HepG2 (cell line): ENCODE results near the gene MRPL58. TPM values are rescaled to one million over a fixed set of nuclear protein-coding genes. Genes with fewer than 3 reads are reported as not detected.

ENCODE experiments used
- KDM3A ChIP-seq: IDR thresholded peaks from 2 replicates; pipeline ENCODE4 v1.6.1; 2018; ENCODE audit warnings: low read depth, missing compliant biosample characterization
- MEIS1 ChIP-seq: sonication (generic); formaldehyde crosslinking; IDR thresholded peaks from 2 replicates; pipeline ENCODE4 v1.9.0; 2021; ENCODE audit warnings: mild to moderate bottlenecking, missing genetic modification reagents, moderate library complexity, borderline replicate concordance
- NBN ChIP-seq: fragments of 450-650 bp; conservative IDR thresholded peaks from 2 replicates; pipeline ENCODE4 v1.6.1; 2017
- NFATC3 ChIP-seq: sonication (generic); formaldehyde crosslinking; IDR thresholded peaks from 2 replicates; pipeline ENCODE4 v1.5.1; 2020; ENCODE audit warnings: mild to moderate bottlenecking, missing genetic modification reagents
- PAWR ChIP-seq: sonication (generic); formaldehyde crosslinking; IDR thresholded peaks from 2 replicates; pipeline ENCODE4 v1.4.0; 2020; ENCODE audit warnings: missing genetic modification reagents, mild to moderate bottlenecking, borderline replicate concordance
- RELA ChIP-seq: sonication (generic); formaldehyde crosslinking; IDR thresholded peaks from 2 replicates; pipeline ENCODE4 v1.4.0; 2020; ENCODE audit warnings: missing genetic modification reagents
- TEAD3 ChIP-seq: optimal IDR thresholded peaks from 2 replicates; pipeline ENCODE3; 2016; ENCODE audit warnings: borderline replicate concordance
- THAP7 ChIP-seq: sonication (generic); formaldehyde crosslinking; IDR thresholded peaks from 2 replicates; pipeline ENCODE4 v1.8.1; 2023; ENCODE audit warnings: mild to moderate bottlenecking, missing genetic modification reagents
- ZBED4 ChIP-seq: sonication (generic); formaldehyde crosslinking; IDR thresholded peaks from 2 replicates; pipeline ENCODE4 v1.4.0; 2020; ENCODE audit warnings: missing genetic modification reagents, borderline replicate concordance
- ZBTB42 ChIP-seq: sonication (generic); formaldehyde crosslinking; IDR thresholded peaks from 2 replicates; pipeline ENCODE4 v1.5.0; 2020; ENCODE audit warnings: mild to moderate bottlenecking, missing genetic modification reagents
- ZFP62 ChIP-seq: sonication (generic); formaldehyde crosslinking; IDR thresholded peaks from 2 replicates; pipeline ENCODE4 v1.4.0; 2020; ENCODE audit warnings: missing genetic modification reagents
- ZNF512 ChIP-seq: sonication (generic); formaldehyde crosslinking; IDR thresholded peaks from 2 replicates; pipeline ENCODE4 v1.4.0; 2020; ENCODE audit warnings: mild to moderate bottlenecking, missing genetic modification reagents
- ZNF547 ChIP-seq: sonication (generic); formaldehyde crosslinking; IDR thresholded peaks from 2 replicates; pipeline ENCODE4 v1.5.1; 2020; ENCODE audit warnings: mild to moderate bottlenecking, missing genetic modification reagents
- ZNF766 ChIP-seq: sonication (generic); formaldehyde crosslinking; IDR thresholded peaks from 2 replicates; pipeline ENCODE4 v1.5.0; 2020; ENCODE audit warnings: missing genetic modification reagents, borderline replicate concordance
- ZNF839 ChIP-seq: sonication (generic); formaldehyde crosslinking; IDR thresholded peaks from 2 replicates; pipeline ENCODE4 v1.4.0; 2020; ENCODE audit warnings: missing genetic modification reagents, mild to moderate bottlenecking, borderline replicate concordance
- polyA plus RNA-seq, 8 experiments: library from polyadenylated mRNA; depleted of rRNA in 3 of 8; stranded (reverse) in 7 of 8; unstranded in 1 of 8; fragments of >200 nt; fragmentation: Illumina TruSeq in 4 of 8; extraction: Trizol in 4 of 8; gene quantifications; 2 replicates each; pipeline versions ENCODE4 v1.2.1 to v1.2.3, GENCODE V29; 2011 to 2016; ENCODE audit warnings: low read depth in 4 of 8, missing spikeins in 1 of 8, mixed read lengths in 1 of 8; ENCODE audit not compliant: insufficient read depth in 1 of 8
- total RNA-seq, 5 experiments: library from RNA; depleted of rRNA; stranded (reverse); fragments of >200 nt; fragmentation: Illumina TruSeq; extraction: Trizol; gene quantifications; 2 replicates each; pipeline ENCODE4 v1.2.3, GENCODE V29; 2016; ENCODE audit warnings: low read depth in 1 of 5
- TF ChIP-seq, protein P1 (sequence below): sonication (generic); formaldehyde crosslinking; IDR thresholded peaks from 2 replicates; pipeline ENCODE4 v1.5.0; 2020; ENCODE audit warnings: mild to moderate bottlenecking, missing genetic modification reagents
- TF ChIP-seq, protein P2 (sequence below), 2 experiments: fragments of 450-650 bp in 1 of 2; sonication (generic) in 1 of 2; formaldehyde crosslinking; IDR thresholded peaks; 2 replicates each; pipeline versions ENCODE4 v1.5.0 to v1.8.0; 2020 to 2022; ENCODE audit warnings: mild to moderate bottlenecking in 1 of 2, missing genetic modification reagents in 1 of 2
- TF ChIP-seq, protein P3 (sequence below): sonication (generic); formaldehyde crosslinking; IDR thresholded peaks from 2 replicates; pipeline ENCODE4 v1.8.0; 2022; ENCODE audit warnings: missing genetic modification reagents, low read depth, mild to moderate bottlenecking, borderline replicate concordance

The MRPL58 gene
- total and polyA plus RNA-seq, 2 of the 13 experiments (the other 11 are each of a cell fraction or from before 2014, with no cell fraction given) = 44.9 to 68.9 TPM

- TF ChIP-seq, protein P1, sequence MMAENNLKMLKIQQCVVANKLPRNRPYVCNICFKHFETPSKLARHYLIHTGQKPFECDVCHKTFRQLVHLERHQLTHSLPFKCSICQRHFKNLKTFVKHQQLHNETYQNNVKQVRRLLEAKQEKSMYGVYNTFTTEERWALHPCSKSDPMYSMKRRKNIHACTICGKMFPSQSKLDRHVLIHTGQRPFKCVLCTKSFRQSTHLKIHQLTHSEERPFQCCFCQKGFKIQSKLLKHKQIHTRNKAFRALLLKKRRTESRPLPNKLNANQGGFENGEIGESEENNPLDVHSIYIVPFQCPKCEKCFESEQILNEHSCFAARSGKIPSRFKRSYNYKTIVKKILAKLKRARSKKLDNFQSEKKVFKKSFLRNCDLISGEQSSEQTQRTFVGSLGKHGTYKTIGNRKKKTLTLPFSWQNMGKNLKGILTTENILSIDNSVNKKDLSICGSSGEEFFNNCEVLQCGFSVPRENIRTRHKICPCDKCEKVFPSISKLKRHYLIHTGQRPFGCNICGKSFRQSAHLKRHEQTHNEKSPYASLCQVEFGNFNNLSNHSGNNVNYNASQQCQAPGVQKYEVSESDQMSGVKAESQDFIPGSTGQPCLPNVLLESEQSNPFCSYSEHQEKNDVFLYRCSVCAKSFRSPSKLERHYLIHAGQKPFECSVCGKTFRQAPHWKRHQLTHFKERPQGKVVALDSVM (CRISPR knock-in tag) = peak; percentile 50
- TF ChIP-seq ZNF512 (CRISPR knock-in tag) = 0 out of 2 replicates have a peak, but pooled peaks have one; percentile 73
- TF ChIP-seq ZNF547 (CRISPR knock-in tag) = no peak; the same call in 1 of the 2 replicates
- no peak for TF ChIP-seq ZFP62 (CRISPR knock-in tag)
- TF ChIP-seq TEAD3 (CRISPR knock-in tag) = peak; percentile 91
- TF ChIP-seq NFATC3 = no peak
- peak; percentile 96 for TF ChIP-seq PAWR (CRISPR knock-in tag)
- TF ChIP-seq, protein P2, sequence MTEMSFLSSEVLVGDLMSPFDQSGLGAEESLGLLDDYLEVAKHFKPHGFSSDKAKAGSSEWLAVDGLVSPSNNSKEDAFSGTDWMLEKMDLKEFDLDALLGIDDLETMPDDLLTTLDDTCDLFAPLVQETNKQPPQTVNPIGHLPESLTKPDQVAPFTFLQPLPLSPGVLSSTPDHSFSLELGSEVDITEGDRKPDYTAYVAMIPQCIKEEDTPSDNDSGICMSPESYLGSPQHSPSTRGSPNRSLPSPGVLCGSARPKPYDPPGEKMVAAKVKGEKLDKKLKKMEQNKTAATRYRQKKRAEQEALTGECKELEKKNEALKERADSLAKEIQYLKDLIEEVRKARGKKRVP (CRISPR knock-in tag; IDR thresholded peaks at IDR 0.05) = 0 out of 4 replicates have a peak, but pooled peaks of 1 of the 2 experiments have one; percentile 18
- TF ChIP-seq NBN = no peak
- TF ChIP-seq ZNF839 (CRISPR knock-in tag) = peak; percentile 72
- no peak; the same call in 1 of the 2 replicates for TF ChIP-seq THAP7
- TF ChIP-seq, protein P3, sequence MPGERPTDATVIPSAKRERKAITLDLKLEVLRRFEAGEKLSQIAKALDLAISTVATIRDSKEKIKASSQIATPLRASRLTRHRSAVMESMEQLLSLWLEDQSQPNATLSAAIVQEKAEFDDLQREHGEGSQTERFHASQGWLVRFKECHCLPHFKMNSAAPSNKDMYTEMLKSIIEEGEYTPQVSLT (CRISPR knock-in tag) = no peak
- no peak; the same call in 1 of the 2 replicates for TF ChIP-seq ZNF766 (CRISPR knock-in tag)
- no peak for TF ChIP-seq ZBTB42 (CRISPR knock-in tag)
- peak; percentile 92; the same call in 1 of the 2 replicates for TF ChIP-seq RELA (CRISPR knock-in tag)
- peak; percentile 88 for TF ChIP-seq ZBED4 (CRISPR knock-in tag)
- peak; percentile 96; the same call in 1 of the 2 replicates for TF ChIP-seq MEIS1 (CRISPR knock-in tag)
- TF ChIP-seq KDM3A (CRISPR knock-in tag) = peak; percentile 64; the same call in 1 of the 2 replicates
Observed at GRCh38 chr17:75033346-75034235, 21.1 kb downstream of the MRPL58 start (continued).
